Activated CD8-positive, alpha-beta memory T cell treated with anti-CD3 and anti-CD28 coated beads, Interleukin-2, amount 50 U/mL, for 1 hour (primary cell): Measurements from ENCODE around the gene ROS1.

Experiments used
- DNase-seq: peaks from one replicate; pipeline ENCODE4 v3.0.0-alpha.2; 2020; ENCODE audit errors: extremely low read depth

Gene ROS1

GRCh38 chr6:117309611-117310010 lies 116.1 kb downstream of the ROS1 start:
- no peak for DNase-seq

GRCh38 chr6:117309069-117309468 lies 116.7 kb downstream of the ROS1 start:
- DNase-seq = no peak

- DNase-seq = no peak
Measured at GRCh38 chr6:117307655-117308054, 118.1 kb downstream of the ROS1 start.

GRCh38 chr6:117306227-117306790 lies 119.4 kb downstream of the ROS1 start:
- no peak for DNase-seq

- DNase-seq = no peak
Measured at GRCh38 chr6:117304446-117304845, 121.3 kb downstream of the ROS1 start.

- no peak for DNase-seq
Measured at GRCh38 chr6:117303323-117303722, 122.4 kb downstream of the ROS1 start.

GRCh38 chr6:117298941-117299340 lies 126.8 kb downstream of the ROS1 start:
- DNase-seq = no peak

- no peak for DNase-seq
Measured at GRCh38 chr6:117290173-117290846, 135.4 kb downstream of the ROS1 start.

- no peak for DNase-seq
Measured at GRCh38 chr6:117288083-117288715, 137.5 kb downstream of the ROS1 start.

GRCh38 chr6:117280922-117281321 lies 144.8 kb downstream of the ROS1 start:
- no peak for DNase-seq

- no peak for DNase-seq
Measured at GRCh38 chr6:117276778-117277316, 148.9 kb downstream of the ROS1 start.

- DNase-seq = no peak
Measured at GRCh38 chr6:117275711-117276110, 150.0 kb downstream of the ROS1 start.

GRCh38 chr6:117275205-117275604 lies 150.5 kb downstream of the ROS1 start:
- DNase-seq = no peak

GRCh38 chr6:117272891-117273290 lies 152.9 kb downstream of the ROS1 start:
- no peak for DNase-seq

GRCh38 chr6:117272032-117272866 lies 153.5 kb downstream of the ROS1 start:
- DNase-seq = no peak

- DNase-seq = no peak
Measured at GRCh38 chr6:117270843-117271507, 154.8 kb downstream of the ROS1 start.

GRCh38 chr6:117270055-117270842 lies 155.5 kb downstream of the ROS1 start:
- DNase-seq = no peak

GRCh38 chr6:117269638-117270054 lies 156.1 kb downstream of the ROS1 start:
- no peak for DNase-seq

- no peak for DNase-seq
Measured at GRCh38 chr6:117268924-117269323, 156.8 kb downstream of the ROS1 start.

- no peak for DNase-seq
Measured at GRCh38 chr6:117267766-117268534, 157.8 kb downstream of the ROS1 start.
